ENCODE results near the gene FHDC1.

Gene FHDC1

GRCh38 chr4:152903658-152904057 is 32.5 kb upstream of the FHDC1 start:
- TF ChIP-seq CTCF (conservative IDR thresholded peaks at IDR 0.05; ENCODE audit: low read depth, low read length) = no peak
- Histone ChIP-seq H3K4me3 (IDR thresholded peaks at IDR 0.05; ENCODE audit: insufficient read depth, low read depth, low read length) (no peak overlapping the region), H3K36me3 (ENCODE audit: insufficient read depth) (no peaks in the 10 kb centered on the region), H3K27ac (no peak overlapping the region), H3K4me1 (ENCODE audit: low read depth, poor library complexity, severe bottlenecking) (no peaks in the 10 kb centered on the region), H4K20me1 (ENCODE audit: insufficient read depth) (no peaks in the 10 kb centered on the region; the same call in 1 of the 2 replicates), H2AFZ (ENCODE audit: low read depth) (no peak overlapping the region), H3K9ac (no peak overlapping the region), H3K27me3 (ENCODE audit: insufficient read depth, low read depth) (no peaks in the 10 kb centered on the region), H3K4me2 (no peak overlapping the region), H3K79me2 (ENCODE audit: insufficient read depth, low read depth) (no peaks in the 10 kb centered on the region)

GRCh38 chr4:152909901-152910300 is 26.2 kb upstream of the FHDC1 start:
- no peaks in the 10 kb centered on the region for H3K79me2 ChIP-seq (ENCODE audit: insufficient read depth, low read depth)
- no peaks in the 10 kb centered on the region for H3K27me3 ChIP-seq (ENCODE audit: insufficient read depth, low read depth)
- no peak overlapping the region for H3K9ac ChIP-seq
- no peaks in the 10 kb centered on the region for H4K20me1 ChIP-seq (ENCODE audit: insufficient read depth)
- H3K4me3 ChIP-seq (IDR thresholded peaks at IDR 0.05; ENCODE audit: insufficient read depth, low read depth, low read length) = no peak overlapping the region
- no peaks in the 10 kb centered on the region for H3K4me1 ChIP-seq (ENCODE audit: low read depth, poor library complexity, severe bottlenecking)
- H3K36me3 ChIP-seq (ENCODE audit: insufficient read depth) = no peaks in the 10 kb centered on the region
- TF ChIP-seq CTCF (conservative IDR thresholded peaks at IDR 0.05; ENCODE audit: low read depth, low read length) = no peak
- no peak overlapping the region for H3K4me2 ChIP-seq
- H2AFZ ChIP-seq (ENCODE audit: low read depth) = no peak overlapping the region
- no peak overlapping the region for H3K27ac ChIP-seq

- no peaks in the 10 kb centered on the region for H3K79me2 ChIP-seq (ENCODE audit: insufficient read depth, low read depth)
- no peak overlapping the region for H3K4me2 ChIP-seq
- H3K9ac ChIP-seq = no peak overlapping the region
- no peaks in the 10 kb centered on the region for H3K27me3 ChIP-seq (ENCODE audit: insufficient read depth, low read depth)
- H3K27ac ChIP-seq = no peak overlapping the region
- H4K20me1 ChIP-seq (ENCODE audit: insufficient read depth) = no peaks in the 10 kb centered on the region
- no peaks in the 10 kb centered on the region for H3K36me3 ChIP-seq (ENCODE audit: insufficient read depth)
- no peak overlapping the region for H3K4me3 ChIP-seq (IDR thresholded peaks at IDR 0.05; ENCODE audit: insufficient read depth, low read depth, low read length)
- TF ChIP-seq CTCF (conservative IDR thresholded peaks at IDR 0.05; ENCODE audit: low read depth, low read length) = no peak
- H2AFZ ChIP-seq (ENCODE audit: low read depth) = no peak overlapping the region
- H3K4me1 ChIP-seq (ENCODE audit: low read depth, poor library complexity, severe bottlenecking) = no peaks in the 10 kb centered on the region
These were observed 25.6 kb upstream of the FHDC1 start for GRCh38 chr4:152910521-152910920.

- no peak overlapping the region for H2AFZ ChIP-seq (ENCODE audit: low read depth)
- H3K27ac ChIP-seq = no peak overlapping the region
- no peak overlapping the region for H3K4me3 ChIP-seq (IDR thresholded peaks at IDR 0.05; ENCODE audit: insufficient read depth, low read depth, low read length)
- no peaks in the 10 kb centered on the region for H3K79me2 ChIP-seq (ENCODE audit: insufficient read depth, low read depth)
- no peak overlapping the region for H3K9ac ChIP-seq
- H3K4me2 ChIP-seq = no peak overlapping the region
- no peaks in the 10 kb centered on the region for H4K20me1 ChIP-seq (ENCODE audit: insufficient read depth)
- TF ChIP-seq CTCF (conservative IDR thresholded peaks at IDR 0.05; ENCODE audit: low read depth, low read length) = no peak
- no peaks in the 10 kb centered on the region for H3K27me3 ChIP-seq (ENCODE audit: insufficient read depth, low read depth)
- H3K4me1 ChIP-seq (ENCODE audit: low read depth, poor library complexity, severe bottlenecking) = no peaks in the 10 kb centered on the region
- no peaks in the 10 kb centered on the region for H3K36me3 ChIP-seq (ENCODE audit: insufficient read depth)
These were observed 18.4 kb upstream of the FHDC1 start for GRCh38 chr4:152917543-152918395.
